CD4-positive, CD25-positive, alpha-beta regulatory T cell (primary cell): ENCODE results near the gene GDPD5. TPM values are rescaled to one million over a fixed set of nuclear protein-coding genes. Genes with fewer than 3 reads are reported as not detected.

Experiments used
- ATAC-seq, 2 donors: fragments of 150-1000 bp; cut with Tn5 transposase; one replicate each; pipeline ENCODE4 v1.10.0; 2021; ENCODE audit warnings: low read depth in 2 of 2, moderate number of reproducible peaks in 2 of 2, moderate library complexity in 1 of 2
- DNase-seq, 3 donors: peaks; one replicate each; pipeline versions ENCODE4 v3.0.0 to v3.0.0-alpha.2; 2012 to 2022; ENCODE audit warnings: mixed read lengths in 1 of 3
- H3K27ac ChIP-seq: one replicate; pipeline ENCODE4 v1.7.0; 2013; ENCODE audit warnings: mild to moderate bottlenecking, low read length; ENCODE audit not compliant: insufficient read depth, poor library complexity, severe bottlenecking
- H3K27me3 ChIP-seq: one replicate; pipeline ENCODE4 v1.7.0; 2013; ENCODE audit warnings: low read length; ENCODE audit not compliant: control insufficient read depth, insufficient read depth
- H3K36me3 ChIP-seq: one replicate; pipeline ENCODE4 v1.7.0; 2013; ENCODE audit warnings: mild to moderate bottlenecking, low read length, moderate library complexity; ENCODE audit not compliant: control insufficient read depth, insufficient read depth
- H3K4me1 ChIP-seq: 2 replicates; pipeline ENCODE4 v1.7.0; 2013; ENCODE audit warnings: mild to moderate bottlenecking, low read length; ENCODE audit not compliant: insufficient read depth, control insufficient read depth, poor library complexity, severe bottlenecking
- H3K4me3 ChIP-seq: one replicate; pipeline ENCODE4 v1.7.0; 2013; ENCODE audit warnings: low read depth, mild to moderate bottlenecking, low read length, moderate library complexity
- H3K9me3 ChIP-seq, 2 experiments: 1 replicate in 1 of 2; 2 replicates in 1 of 2; pipeline ENCODE4 v1.7.0; 2013; ENCODE audit warnings: low read length in 2 of 2, mild to moderate bottlenecking in 1 of 2, moderate library complexity in 1 of 2; ENCODE audit not compliant: control insufficient read depth in 2 of 2
- H3K27ac Mint-ChIP-seq, 3 donors: one replicate each; pipeline ENCODE4 v1.8.0; 2020 to 2022; ENCODE audit warnings: mild to moderate bottlenecking in 3 of 3, mixed read lengths in 3 of 3, moderate library complexity in 2 of 3
- H3K27me3 Mint-ChIP-seq: one replicate; pipeline ENCODE4 v1.8.0; 2022; ENCODE audit warnings: mild to moderate bottlenecking, mixed read lengths
- H3K36me3 Mint-ChIP-seq: one replicate; pipeline ENCODE4 v1.8.0; 2020; ENCODE audit warnings: mixed read lengths
- H3K4me1 Mint-ChIP-seq, 4 donors: one replicate each; pipeline ENCODE4 v1.8.0; 2020 to 2022; ENCODE audit warnings: mixed read lengths in 4 of 4, mild to moderate bottlenecking in 1 of 4
- H3K4me3 Mint-ChIP-seq, 4 donors: one replicate each; pipeline ENCODE4 v1.8.0; 2020 to 2022; ENCODE audit warnings: mild to moderate bottlenecking in 4 of 4, mixed read lengths in 4 of 4, moderate library complexity in 3 of 4
- H3K9me3 Mint-ChIP-seq, 7 donors: one replicate each; pipeline ENCODE4 v1.8.0; 2020 to 2022; ENCODE audit warnings: mixed read lengths in 7 of 7, mild to moderate bottlenecking in 3 of 7, moderate library complexity in 2 of 7
- polyA plus RNA-seq, 4 donors: library from polyadenylated mRNA; unstranded; fragments of 300-500 nt; fragmentation: Illumina TruSeq; gene quantifications; one replicate each; pipeline ENCODE4 v1.2.3, GENCODE V29; 2021
- total RNA-seq: library from RNA; stranded (reverse); gene quantifications from one replicate; pipeline ENCODE4 v1.2.3, GENCODE V29; 2022

The GDPD5 gene
- total and polyA plus RNA-seq, 5 donors from 2014 or later: 8.0 to 170 (median 21.5) TPM

DNA sequence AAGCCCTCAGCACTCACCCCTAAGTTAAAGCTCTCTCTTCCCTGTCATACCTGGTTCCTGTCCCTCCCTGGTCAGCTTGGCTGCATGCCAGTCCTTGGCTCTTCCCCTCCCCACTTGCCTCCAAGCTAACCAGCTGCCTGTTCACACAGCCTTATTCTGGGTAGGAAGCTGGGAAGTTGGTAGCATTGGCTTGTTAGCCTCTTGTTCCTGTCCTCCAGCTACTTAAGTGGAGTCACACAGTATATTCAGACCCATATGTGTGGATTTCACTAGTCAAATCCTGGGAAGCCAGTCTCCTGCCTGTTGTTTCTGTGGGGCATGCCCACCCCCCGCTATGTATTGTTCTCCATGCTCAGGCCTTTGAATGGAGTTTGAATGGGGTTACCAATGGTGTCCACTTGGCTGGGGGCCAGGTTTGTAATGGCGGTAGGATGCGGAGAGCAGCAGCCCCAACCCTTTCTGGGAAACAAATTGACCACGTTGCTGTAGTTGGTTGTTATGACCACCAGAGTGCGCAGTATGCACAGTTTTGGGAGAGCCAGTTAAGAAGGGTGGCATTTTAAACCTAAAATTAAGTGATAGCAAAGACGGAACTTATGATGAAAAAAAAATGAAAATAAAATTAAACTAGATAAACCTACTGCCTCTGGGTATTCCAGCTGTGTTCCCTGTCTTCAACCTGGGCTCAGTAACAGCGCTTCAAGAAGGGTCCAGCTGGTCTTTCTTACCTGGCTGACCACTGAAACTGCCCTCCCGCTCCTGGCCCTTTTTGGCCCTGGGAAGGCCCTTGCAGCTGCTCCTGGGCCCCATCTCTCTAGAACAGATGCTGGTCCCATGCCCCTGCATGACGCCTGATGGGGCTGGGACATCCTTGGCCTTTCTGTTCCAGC is 137.1 kb downstream of the GDPD5 start:
- ATAC-seq: peak; percentile 84 to 86
- H3K27ac ChIP-seq: no peak overlapping the region
- Mint-ChIP-seq H3K4me1 (peaks cover 3 to 14% (median 6%) of the 10 kb centered on the region in 4 donors), H3K9me3 (no peaks in the 10 kb centered on the region), H3K27me3 (peaks cover 8% of the 10 kb centered on the region), H3K4me3 (no peak overlapping the region), H3K36me3 (no peaks in the 10 kb centered on the region), H3K27ac (no peak overlapping the region)
- peaks cover 2% of the 10 kb centered on the region for H3K27me3 ChIP-seq
- no peak overlapping the region for H3K4me3 ChIP-seq
- H3K4me1 ChIP-seq: peaks cover 17% of the 10 kb centered on the region
- no peaks in the 10 kb centered on the region for H3K36me3 ChIP-seq
- peak; percentile 50 to 85 (median 73) for DNase-seq
- no peaks in the 10 kb centered on the region for H3K9me3 ChIP-seq

DNA sequence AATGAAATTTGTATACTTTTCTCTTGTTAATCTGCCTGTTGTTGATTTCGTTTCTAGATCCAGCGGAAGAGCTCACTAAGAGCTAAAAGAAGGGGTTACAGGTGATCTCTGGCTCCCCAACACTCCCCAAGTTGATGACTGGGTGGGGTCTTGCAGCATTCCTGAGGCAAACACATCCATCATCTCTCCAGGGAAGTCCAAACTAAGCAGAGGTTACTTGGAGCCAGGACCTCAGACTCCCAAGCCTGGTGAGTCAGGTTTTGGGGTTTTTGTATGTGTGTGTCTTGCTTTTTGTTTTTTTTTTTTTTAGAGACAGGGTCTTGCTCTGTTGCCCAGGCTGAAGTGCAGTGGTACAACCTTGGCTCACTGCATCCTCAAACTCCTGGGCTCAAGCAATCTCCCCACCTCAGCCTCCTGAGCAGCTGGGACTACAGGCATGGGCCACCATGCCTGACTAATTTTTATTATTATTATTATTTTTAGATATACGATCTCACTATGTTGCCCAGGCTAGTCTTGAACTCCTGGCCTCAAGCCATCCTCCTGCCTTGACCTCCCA is 137.9 kb downstream of the GDPD5 start:
- no peak for ATAC-seq
- Histone ChIP-seq H3K27me3 (peaks cover 2% of the 10 kb centered on the region), H3K9me3 (no peaks in the 10 kb centered on the region), H3K4me3 (no peak overlapping the region), H3K36me3 (no peaks in the 10 kb centered on the region), H3K27ac (no peak overlapping the region), H3K4me1 (peaks cover 25% of the 10 kb centered on the region)
- Mint-ChIP-seq H3K9me3 (no peaks in the 10 kb centered on the region), H3K4me3 (no peak overlapping the region), H3K27me3 (peaks cover 11% of the 10 kb centered on the region), H3K27ac (no peak overlapping the region), H3K4me1 (peaks cover 3 to 21% (median 11%) of the 10 kb centered on the region in 4 donors), H3K36me3 (no peaks in the 10 kb centered on the region)
- DNase-seq: no peak

DNA sequence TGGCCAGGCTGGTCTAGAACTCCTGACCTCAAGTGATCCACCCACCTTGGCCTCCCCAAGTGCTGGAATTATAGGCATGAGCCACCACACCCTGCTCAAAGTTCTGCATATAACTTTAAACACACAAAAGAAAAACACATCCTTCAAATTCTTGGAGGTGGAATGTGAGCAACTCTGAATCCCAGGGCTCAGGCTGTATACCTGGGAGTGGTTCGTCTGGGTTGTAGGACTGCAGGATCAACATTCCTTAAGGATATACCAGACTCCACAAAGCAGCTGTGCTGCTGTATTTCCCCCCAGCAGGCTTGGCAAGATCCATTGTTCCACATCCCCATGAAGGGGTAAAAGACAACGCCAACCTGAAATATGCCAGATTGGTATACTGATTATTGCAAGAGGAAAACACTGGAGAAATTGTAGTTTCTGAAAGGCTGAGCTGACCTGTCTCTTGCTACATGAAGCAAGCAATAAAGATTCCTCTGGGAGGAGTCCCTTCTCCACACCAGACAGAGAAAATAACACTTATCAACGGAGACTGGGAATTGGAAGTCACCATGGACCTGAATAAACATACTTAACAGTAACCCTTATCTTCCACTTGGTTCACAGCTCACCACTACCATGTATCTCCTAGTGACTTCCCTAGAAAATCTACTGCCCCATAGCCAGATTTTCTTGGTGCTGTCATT is 138.7 kb downstream of the GDPD5 start:
- peaks cover 30% of the 10 kb centered on the region for H3K4me1 ChIP-seq
- no peaks in the 10 kb centered on the region for H3K36me3 Mint-ChIP-seq
- H3K4me3 Mint-ChIP-seq: no peak overlapping the region

More for the DNA sequence above, 138.7 kb downstream of the GDPD5 start:
- peaks cover 3 to 21% (median 11%) of the 10 kb centered on the region in 4 donors for H3K4me1 Mint-ChIP-seq
- Histone ChIP-seq H3K4me3 (no peak overlapping the region), H3K27ac (no peak overlapping the region), H3K9me3 (no peaks in the 10 kb centered on the region), H3K36me3 (no peaks in the 10 kb centered on the region), H3K27me3 (peaks cover 2% of the 10 kb centered on the region)
- no peaks in the 10 kb centered on the region for H3K9me3 Mint-ChIP-seq
- DNase-seq (no peak), ATAC-seq (no peak)
- no peak overlapping the region for H3K27ac Mint-ChIP-seq
- peaks cover 11% of the 10 kb centered on the region for H3K27me3 Mint-ChIP-seq

Other genes starting within 250 kb of the GDPD5 start
- gene ARRB1, start 174.3 kb downstream of the GDPD5 start, total RNA-seq: 36.1 TPM
- 1 to 10 TPM; 5.1 to 8.0 (median 5.8) TPM for gene ARRB1, start 174.3 kb downstream of the GDPD5 start, polyA plus RNA-seq
- gene RPS3, start 126.4 kb downstream of the GDPD5 start, total RNA-seq: 3,495 TPM
- gene RPS3, start 126.4 kb downstream of the GDPD5 start, polyA plus RNA-seq: 1,000 to 10,000 TPM; 3,908 to 6,708 (median 5,568) TPM
- gene KLHL35, start 92.7 kb downstream of the GDPD5 start, total RNA-seq: 0.47 TPM
- under 1 TPM in 3 of 4 donors, not detected in 1; 0.31 to 0.78 (median 0.49) TPM for gene KLHL35, start 92.7 kb downstream of the GDPD5 start, polyA plus RNA-seq
- 3.4 TPM for gene SERPINH1, start 36.3 kb upstream of the GDPD5 start, total RNA-seq
- 1 to 10 TPM; 1.2 to 4.5 (median 3.3) TPM for gene SERPINH1, start 36.3 kb upstream of the GDPD5 start, polyA plus RNA-seq
- gene MAP6, start 143.1 kb upstream of the GDPD5 start, total RNA-seq: 0.44 TPM
- not detected for gene MAP6, start 143.1 kb upstream of the GDPD5 start, polyA plus RNA-seq
- not detected for gene MOGAT2, start 191.9 kb upstream of the GDPD5 start, total RNA-seq
- gene MOGAT2, start 191.9 kb upstream of the GDPD5 start, polyA plus RNA-seq: not detected
- 0.42 TPM for gene DGAT2, start 242.8 kb upstream of the GDPD5 start, total RNA-seq
- under 1 TPM in 2 of 4 donors, not detected in 2; 0.17 to 0.47 TPM for gene DGAT2, start 242.8 kb upstream of the GDPD5 start, polyA plus RNA-seq